Gastrocnemius medialis (tissue), 4 donors: ENCODE measurements around the gene ZNF791. TPM values are rescaled to one million over a fixed set of nuclear protein-coding genes. Genes with fewer than 3 reads are reported as not detected.
"Not testable (repeated sequence)": the region's sequence is repeated elsewhere in the genome, so short reads cannot be mapped to it uniquely, and the experiment has no call there.

Source experiments
- ATAC-seq, 2 donors: fragments of 150-250 bp; one replicate each; pipeline ENCODE4 v1.9.1; 2016
- DNase-seq, 2 donors: peaks; one replicate each; pipeline ENCODE4 v3.0.0-alpha.2; 2019
- H3K27ac ChIP-seq, 4 donors: fragments of 200-600 bp; sonication (generic); 1 replicate in 1 of 4; 2 replicates in 3 of 4; pipeline ENCODE4 v1.5.1; 2016 to 2018; ENCODE audit warnings: mild to moderate bottlenecking in 2 of 4, moderate library complexity in 1 of 4
- H3K27me3 ChIP-seq, 3 donors: fragments of 200-600 bp; sonication (generic) in 2 of 3; 1 replicate in 1 of 3; 2 replicates in 2 of 3; pipeline versions ENCODE4 v1.5.1 to v1.6.0; 2016 to 2019; ENCODE audit warnings: mild to moderate bottlenecking in 1 of 3, moderate library complexity in 1 of 3
- H3K36me3 ChIP-seq, 2 donors: fragments of 200-600 bp; sonication (generic) in 1 of 2; one replicate each; pipeline ENCODE4 v1.5.1; 2017 to 2018
- H3K4me1 ChIP-seq, 2 donors: fragments of 200-600 bp; sonication (generic) in 1 of 2; one replicate each; pipeline ENCODE4 v1.5.1; 2016 to 2017; ENCODE audit warnings: mild to moderate bottlenecking in 2 of 2
- H3K4me3 ChIP-seq, 4 donors: fragments of 200-600 bp; sonication (generic) in 3 of 4; 1 replicate in 1 of 4; 2 replicates in 3 of 4; pipeline ENCODE4 v1.5.1; 2016 to 2019; ENCODE audit warnings: mild to moderate bottlenecking in 2 of 4
- H3K9me3 ChIP-seq, 3 donors: fragments of 200-600 bp; sonication (generic) in 2 of 3; 1 replicate in 1 of 3; 2 replicates in 2 of 3; pipeline ENCODE4 v1.5.1; 2016 to 2019
- POLR2A ChIP-seq, 2 donors: fragments of 450-650 bp; IDR thresholded peaks; one replicate each; pipeline ENCODE4 v1.6.1; 2017; ENCODE audit warnings: antibody characterized with exemption in 2 of 2, mild to moderate bottlenecking in 2 of 2, moderate library complexity in 2 of 2
- in situ Hi-C, 4 donors: fragments of 200-750 bp; cut with MboI; loops; one replicate each; pipeline versions ENCODE4 v1.15.0 to v1.8.0; 2017; ENCODE audit warnings: low sequenced_read_pairs in 4 of 4
- intact Hi-C: fragments of 100-400 bp; cut with DNase I; formaldehyde crosslinking; loops from one replicate; pipeline ENCODE4 v1.15.1; 2023; ENCODE audit warnings: low total_unique reads
- total RNA-seq, 4 donors: library from RNA; depleted of rRNA; stranded (reverse); fragments of >200 nt; gene quantifications; one replicate each; pipeline versions ENCODE4 v1.1.0 to v1.2.3, GENCODE V29; 2016
- TF ChIP-seq, protein P1 (sequence below), 5 experiments: fragments of 450-650 bp in 3 of 5; fragments of 200-600 bp in 2 of 5; sonication (generic) in 2 of 5; IDR thresholded peaks in 4 of 5; conservative IDR thresholded peaks in 1 of 5; 1 replicate in 4 of 5; 2 replicates in 1 of 5; pipeline ENCODE4 v1.5.1; 2016 to 2019; ENCODE audit warnings: antibody characterized with exemption in 5 of 5, mild to moderate bottlenecking in 3 of 5, moderate library complexity in 3 of 5

The ZNF791 gene
- total RNA-seq, 4 donors from 2014 or later: 7.6 to 10.9 (median 8.8) TPM

DNA sequence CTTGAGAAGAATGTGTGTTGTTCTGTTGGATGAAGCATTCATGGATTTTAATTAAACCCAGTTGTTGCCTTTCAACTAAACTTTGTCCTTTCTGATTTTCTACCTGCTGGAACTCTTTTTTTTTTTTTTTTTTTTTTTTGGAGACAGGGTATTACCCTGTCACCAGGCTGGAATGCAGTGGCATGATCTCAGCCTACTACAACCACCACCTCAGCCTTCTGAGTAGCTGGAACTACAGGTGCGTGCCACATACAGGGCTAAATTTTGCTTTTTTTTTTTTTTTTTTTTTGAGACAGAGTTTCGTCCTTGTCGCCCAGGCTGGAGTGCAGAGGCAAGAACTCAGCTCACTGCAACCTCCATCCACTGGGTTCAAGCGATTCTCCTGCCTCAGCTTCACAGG lies 6.9 kb downstream of the ZNF791 start:
- in situ Hi-C loops (no loop called here), intact Hi-C loops (no loop called here)
- Histone ChIP-seq H3K9me3 (no peaks in the 10 kb centered on the region), H3K36me3 (peaks cover 0 to 13% of the 10 kb centered on the region in 2 donors), H3K27ac (peak overlapping the region in 1 of 4 donors; percentile 47), H3K4me1 (peaks cover 16 to 35% of the 10 kb centered on the region in 2 donors), H3K4me3 (no peak overlapping the region), H3K27me3 (no peaks in the 10 kb centered on the region)
- TF ChIP-seq, protein P1, sequence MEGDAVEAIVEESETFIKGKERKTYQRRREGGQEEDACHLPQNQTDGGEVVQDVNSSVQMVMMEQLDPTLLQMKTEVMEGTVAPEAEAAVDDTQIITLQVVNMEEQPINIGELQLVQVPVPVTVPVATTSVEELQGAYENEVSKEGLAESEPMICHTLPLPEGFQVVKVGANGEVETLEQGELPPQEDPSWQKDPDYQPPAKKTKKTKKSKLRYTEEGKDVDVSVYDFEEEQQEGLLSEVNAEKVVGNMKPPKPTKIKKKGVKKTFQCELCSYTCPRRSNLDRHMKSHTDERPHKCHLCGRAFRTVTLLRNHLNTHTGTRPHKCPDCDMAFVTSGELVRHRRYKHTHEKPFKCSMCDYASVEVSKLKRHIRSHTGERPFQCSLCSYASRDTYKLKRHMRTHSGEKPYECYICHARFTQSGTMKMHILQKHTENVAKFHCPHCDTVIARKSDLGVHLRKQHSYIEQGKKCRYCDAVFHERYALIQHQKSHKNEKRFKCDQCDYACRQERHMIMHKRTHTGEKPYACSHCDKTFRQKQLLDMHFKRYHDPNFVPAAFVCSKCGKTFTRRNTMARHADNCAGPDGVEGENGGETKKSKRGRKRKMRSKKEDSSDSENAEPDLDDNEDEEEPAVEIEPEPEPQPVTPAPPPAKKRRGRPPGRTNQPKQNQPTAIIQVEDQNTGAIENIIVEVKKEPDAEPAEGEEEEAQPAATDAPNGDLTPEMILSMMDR (IDR thresholded peaks at IDR 0.05 in 4 of 5, conservative IDR thresholded peaks at IDR 0.05 in 1 of 5): no peak
- no peak for TF ChIP-seq POLR2A (IDR thresholded peaks at IDR 0.05)
- no peak for ATAC-seq
- DNase-seq: no peak

DNA sequence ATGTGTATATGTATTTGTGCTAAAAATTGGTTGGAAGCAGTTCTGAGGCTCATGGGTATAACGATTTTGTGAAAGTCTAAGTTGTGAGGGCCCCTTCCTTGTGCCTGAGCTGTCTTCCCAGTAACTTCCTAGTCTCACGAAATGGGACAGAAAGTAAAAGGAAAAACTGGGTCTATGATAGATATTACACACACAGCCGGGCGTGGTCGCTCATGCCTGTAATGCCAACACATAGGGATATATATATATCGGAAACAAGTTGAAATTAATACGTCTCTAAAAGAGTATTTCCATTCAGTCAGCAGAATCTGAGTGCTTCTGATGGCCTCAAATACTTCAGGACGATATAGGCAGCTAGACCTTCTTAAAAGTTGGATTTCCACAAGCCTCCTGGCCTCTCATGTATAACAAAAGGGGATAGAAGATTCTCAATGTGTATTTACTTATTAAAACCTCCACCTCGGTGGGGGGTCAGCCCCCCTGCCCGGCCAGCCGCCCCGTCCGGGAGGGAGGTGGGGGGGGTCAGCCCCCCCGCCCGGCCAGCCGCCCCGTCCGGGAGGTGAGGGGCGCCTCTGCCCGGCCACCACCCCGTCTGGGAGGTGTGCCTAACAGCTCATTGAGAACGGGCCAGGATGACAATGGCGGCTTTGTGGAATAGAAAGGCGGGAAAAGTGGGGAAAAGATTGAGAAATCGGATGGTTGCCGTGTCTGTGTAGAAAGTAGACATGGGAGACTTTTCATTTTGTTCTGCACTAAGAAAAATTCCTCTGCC lies 10.7 kb downstream of the ZNF791 start:
- H3K9me3 ChIP-seq, in situ Hi-C loops, H3K4me3 ChIP-seq, H3K27ac ChIP-seq, intact Hi-C loops, DNase-seq, ATAC-seq, H3K27me3 ChIP-seq: not testable (repeated sequence)
- peaks cover 4 to 16% of the 10 kb centered on the region in 2 donors for H3K4me1 ChIP-seq
- peaks cover 11 to 29% of the 10 kb centered on the region in 2 donors for H3K36me3 ChIP-seq

DNA sequence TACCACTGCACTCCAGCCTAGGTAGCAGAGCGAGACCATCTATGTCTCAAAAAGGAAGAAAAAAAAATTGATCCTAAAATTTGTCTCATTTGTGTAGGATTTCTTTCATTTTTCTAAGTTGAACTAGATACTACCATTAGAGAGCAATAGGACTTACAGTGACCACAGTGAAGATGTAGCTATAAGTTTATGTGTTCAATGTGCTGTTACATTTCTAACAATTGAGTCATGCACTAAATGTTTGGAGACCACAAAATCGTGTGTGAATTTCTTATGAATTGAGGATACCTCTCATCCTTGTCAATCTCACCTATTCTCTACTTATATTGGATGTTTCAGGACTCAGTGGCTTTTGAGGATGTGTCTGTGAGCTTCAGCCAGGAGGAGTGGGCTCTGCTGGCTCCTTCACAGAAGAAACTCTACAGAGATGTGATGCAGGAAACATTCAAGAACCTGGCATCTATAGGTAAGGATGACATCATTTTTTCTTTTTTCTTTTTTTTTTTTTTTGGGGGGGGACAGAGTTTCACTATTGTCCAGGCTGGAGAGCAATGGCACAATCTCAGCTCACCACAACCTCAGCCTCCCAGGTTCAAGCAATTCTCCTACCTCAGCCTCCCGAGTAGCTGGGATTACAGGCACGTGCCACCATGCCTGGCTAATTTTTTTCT lies 12.8 kb downstream of the ZNF791 start:
- DNase-seq: no peak
- Histone ChIP-seq H3K4me1 (no peaks in the 10 kb centered on the region), H3K4me3 (no peak overlapping the region), H3K27ac (no peak overlapping the region), H3K36me3 (peaks cover 24 to 49% of the 10 kb centered on the region in 2 donors), H3K27me3 (no peaks in the 10 kb centered on the region), H3K9me3 (peaks cover 0 to 11% (median 0%) of the 10 kb centered on the region in 3 donors)
- TF ChIP-seq POLR2A (IDR thresholded peaks at IDR 0.05): no peak
- TF ChIP-seq, protein P1 (IDR thresholded peaks at IDR 0.05 in 4 of 5, conservative IDR thresholded peaks at IDR 0.05 in 1 of 5): no peak
- no peak for ATAC-seq
- in situ Hi-C loops: no loop called here
- intact Hi-C loops: no loop called here

DNA sequence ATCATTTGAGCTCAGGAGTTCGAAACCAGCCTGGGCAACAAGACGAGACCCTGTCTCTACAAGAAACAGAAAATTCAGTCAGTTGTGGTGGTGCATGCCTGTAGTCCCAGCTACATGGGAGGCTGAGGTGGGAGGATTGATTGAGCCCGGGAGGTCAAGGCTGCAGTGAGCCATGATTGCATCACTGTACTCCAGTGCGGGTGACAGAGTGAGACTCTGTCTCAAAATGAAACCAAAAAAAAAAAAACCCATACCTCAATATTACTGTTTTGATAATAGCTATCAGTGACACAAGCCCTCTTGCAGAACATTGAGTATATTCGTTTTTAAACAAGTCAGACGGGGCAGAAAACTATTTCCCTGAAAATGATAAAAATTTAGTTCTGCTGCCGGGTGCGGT lies 16.2 kb downstream of the ZNF791 start:
- no peak for TF ChIP-seq POLR2A (IDR thresholded peaks at IDR 0.05)
- TF ChIP-seq, protein P1 (IDR thresholded peaks at IDR 0.05 in 4 of 5, conservative IDR thresholded peaks at IDR 0.05 in 1 of 5): no peak
- Histone ChIP-seq H3K27ac (no peak overlapping the region), H3K4me3 (no peak overlapping the region), H3K4me1 (no peaks in the 10 kb centered on the region), H3K36me3 (peaks cover 33 to 72% of the 10 kb centered on the region in 2 donors), H3K27me3 (no peaks in the 10 kb centered on the region), H3K9me3 (peaks cover 0 to 28% (median 0%) of the 10 kb centered on the region in 3 donors)
- in situ Hi-C loops (no loop called here), intact Hi-C loops (no loop called here)
- no peak for DNase-seq
- no peak for ATAC-seq
